HG03469 (cell line): ENCODE results near the gene FRMD1.

ENCODE experiments used
- ATAC-seq: cut with Tn5 transposase; IDR thresholded peaks from one replicate; pipeline ENCODE4 v1.9.1; 2021; ENCODE audit warnings: mild to moderate bottlenecking, moderate library complexity, moderate number of reproducible peaks; ENCODE audit not compliant: unreplicated experiment

Gene FRMD1

DNA sequence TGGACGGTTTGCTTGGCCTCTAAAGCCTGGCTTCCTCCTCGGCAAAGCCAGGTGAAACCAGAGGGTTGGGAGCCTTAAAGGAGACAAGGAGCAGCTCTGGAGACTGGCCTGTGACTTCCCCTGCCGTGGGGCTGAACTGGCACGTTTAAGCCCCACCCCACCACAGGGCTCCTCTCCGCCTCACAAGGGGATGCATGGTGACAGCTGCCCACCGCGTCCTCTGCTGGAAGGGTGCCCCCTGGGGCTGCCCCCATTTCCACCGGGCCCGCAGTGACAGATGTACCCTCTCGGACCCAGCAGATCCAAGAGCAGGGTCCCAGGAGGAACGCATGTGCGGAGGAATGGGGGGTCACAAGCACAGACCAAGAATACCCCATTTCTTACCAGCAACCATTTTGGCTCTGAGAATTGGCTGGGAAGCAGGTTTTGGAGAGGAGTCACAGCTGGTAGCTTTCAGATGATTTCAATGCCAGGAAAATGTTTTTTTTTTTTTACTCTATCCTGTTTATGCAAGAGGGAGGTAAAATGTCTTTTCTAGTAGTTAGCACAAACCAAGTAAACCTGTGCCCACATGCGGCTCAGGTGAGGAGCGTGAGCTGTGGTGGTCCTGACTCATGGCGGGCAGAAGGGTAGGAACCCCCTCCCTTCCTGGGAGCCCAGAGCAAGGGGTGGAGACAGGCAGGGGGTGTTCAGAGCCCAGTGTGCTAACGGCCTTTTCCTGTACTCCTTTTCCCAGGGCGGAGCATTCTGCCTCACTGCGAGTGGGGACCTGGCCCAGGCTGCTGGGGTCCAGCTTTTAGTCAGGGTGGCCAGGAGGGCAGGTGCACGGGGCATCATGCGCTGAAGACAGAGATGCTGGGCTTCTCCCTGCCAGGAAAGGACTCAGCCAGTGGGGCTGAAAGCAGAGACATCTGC, 33.0 kb downstream of the FRMD1 start:
- ATAC-seq: no peak

DNA sequence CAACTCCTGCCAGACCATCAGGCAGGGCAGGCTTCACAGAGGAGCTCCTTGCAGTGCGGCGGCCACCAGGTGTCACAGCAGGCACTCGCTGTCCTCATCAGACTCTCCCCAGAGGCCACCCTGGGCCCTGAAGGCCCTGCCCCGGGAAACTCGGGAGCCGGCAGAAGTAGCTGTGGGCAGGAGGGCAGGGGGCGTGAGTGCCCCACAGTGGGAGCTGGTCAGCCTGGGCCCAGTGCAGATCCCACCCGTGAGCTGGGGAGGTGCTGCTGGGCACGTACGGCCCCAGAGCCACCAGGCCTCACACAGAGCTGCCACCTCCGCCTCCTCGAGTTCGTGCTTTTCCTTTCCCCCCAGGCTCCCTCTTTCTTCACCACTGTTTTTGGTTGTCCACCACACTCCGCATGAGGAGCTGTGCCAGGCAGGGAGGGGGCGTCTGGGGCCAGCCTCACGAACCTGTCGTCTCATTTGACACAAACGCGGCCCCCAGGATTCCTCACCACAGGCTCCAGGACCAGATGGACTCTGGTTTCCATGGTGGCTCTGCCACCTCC, 33.8 kb downstream of the FRMD1 start:
- ATAC-seq: no peak

DNA sequence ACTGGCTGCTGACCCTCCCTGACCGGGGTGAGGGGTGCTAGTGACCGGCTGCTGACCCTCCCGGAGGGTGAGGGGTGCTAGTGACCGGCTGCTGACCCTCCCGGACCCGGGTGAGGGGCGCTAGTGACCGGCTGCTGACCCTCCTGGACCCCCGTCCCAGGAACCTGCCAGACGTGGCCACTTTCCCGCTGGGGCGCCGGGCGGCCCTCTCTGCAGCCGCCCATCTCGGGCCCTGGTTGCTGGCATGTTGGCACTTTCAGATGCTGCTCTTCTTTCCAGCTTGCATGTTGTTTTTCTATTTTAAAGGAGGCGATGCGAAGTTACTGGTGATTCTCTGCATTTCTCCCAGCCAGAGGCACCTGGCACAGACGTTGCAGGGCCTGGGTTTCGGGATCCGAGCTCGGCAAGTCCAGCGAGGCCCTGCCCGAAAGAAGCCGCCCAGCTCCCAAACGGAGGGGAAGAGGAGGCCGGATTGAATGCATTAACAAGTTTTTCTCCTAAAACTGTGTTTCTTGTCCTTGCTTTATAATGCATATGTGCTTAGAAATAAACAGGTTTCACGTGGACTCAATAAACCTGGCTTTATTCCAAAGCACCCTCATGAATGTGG, 34.4 kb downstream of the FRMD1 start:
- ATAC-seq: no peak

DNA sequence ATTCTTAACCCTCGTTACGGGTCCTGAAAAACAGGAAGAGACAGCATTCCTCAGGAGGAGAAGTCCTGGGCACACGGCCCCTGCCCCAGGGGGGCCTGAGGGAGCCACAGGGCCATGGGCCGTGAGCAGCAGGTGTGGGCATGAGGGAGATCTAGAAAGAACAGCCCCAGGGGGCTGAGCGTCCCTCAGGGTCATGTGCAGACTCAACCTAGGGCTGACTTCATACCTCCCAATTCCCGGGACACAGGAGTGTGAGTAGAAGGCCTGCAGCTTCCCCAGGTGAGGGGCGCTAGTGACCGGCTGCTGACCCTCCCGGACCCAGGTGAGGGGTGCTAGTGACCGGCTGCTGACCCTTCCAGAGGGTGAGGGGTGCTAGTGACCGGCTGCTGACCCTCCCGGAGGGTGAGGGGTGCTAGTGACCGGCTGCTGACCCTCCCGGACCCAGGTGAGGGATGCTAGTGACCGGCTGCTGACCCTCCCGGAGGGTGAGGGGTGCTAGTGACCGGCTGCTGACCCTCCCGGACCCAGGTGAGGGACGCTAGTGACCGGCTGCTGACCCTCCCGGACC, 35.1 kb downstream of the FRMD1 start:
- no peak for ATAC-seq

DNA sequence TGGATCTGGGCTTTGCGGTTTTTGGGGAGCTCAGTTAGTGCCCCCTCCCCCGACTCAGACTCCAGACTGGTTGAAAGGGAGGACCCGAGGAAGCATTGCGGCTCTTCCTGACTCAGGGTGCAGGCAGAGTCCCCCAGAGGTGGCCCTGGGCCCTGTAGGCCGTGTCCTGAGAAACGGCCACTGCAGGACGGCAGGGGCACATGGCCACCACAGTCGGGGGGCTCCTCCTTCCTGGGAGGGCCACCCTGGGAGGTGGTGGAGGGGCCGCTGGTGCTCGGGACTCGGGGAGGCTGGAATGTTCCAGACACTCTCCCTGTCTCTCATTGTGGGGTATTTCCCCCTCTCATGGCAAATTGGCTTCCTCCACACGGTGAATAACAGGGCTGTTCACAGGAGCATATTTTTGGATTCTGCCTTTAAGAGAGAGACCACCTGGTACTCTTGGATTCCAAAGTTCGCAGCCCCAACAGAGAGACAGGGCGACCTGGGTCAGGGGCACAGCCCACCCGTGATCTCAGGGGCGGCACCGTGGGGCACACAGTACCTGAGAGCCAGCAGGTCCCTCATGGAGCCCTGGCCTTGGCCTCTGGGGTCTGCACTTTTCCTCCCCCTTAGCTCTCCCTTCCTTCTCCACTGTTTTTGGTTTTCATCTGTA, 35.7 kb downstream of the FRMD1 start:
- no peak for ATAC-seq

DNA sequence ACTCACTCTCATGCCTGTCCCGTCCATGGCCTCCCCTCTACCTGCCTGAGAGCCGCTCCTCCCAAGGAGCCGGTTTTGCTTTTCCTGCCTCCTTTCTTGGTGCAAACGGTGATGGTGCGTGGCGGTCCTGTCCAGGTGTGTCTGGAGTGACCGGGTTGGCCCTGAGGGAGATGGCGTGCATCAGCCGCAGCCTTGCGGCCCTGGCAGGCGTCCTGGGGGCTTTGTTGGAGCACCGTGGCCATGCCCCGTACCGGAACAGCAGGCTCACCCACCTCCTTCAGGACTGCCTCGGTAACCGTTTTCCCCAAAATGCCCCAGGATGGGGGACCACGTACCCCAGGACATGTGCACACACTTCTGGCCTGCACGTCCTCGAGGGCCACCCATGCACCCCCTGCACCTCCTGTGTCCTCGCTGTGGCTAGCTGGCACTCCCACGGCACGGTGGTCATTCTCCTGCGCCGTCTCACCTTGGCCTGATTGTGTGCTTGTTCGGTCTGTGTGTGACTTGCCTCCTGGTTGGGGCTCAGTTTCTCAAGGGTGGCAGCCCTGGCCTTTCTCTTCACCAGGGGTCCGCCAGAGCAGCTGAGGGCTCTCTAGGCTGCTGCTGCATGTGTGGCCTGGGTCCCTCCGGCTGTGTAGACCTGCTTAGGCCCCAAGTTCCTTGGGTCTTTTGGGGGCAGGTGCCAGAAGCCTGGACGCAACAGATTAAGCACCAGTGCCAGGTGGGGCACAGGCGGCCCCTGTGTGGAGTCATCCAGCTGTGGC, 36.4 kb downstream of the FRMD1 start:
- ATAC-seq: no peak

DNA sequence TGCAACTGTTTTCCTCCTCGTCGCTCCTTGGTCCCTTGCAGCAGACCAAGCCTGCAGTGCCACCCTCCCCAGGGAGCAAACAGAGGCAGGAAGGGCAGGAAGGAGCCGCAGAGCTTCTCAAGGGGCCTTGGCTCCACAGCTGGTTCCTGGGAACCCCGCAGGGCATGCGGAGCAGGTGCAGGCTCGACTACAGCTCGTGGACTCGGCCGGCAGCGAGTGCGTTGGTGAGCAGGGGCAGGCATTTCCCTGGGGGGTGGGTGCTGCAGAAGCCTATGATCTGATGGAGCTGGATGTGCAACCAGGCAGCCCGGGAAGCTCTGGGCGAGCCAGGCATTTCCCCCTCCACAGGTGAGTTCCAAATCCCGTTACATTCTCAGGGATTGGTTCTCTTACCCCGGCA, 37.1 kb downstream of the FRMD1 start:
- ATAC-seq: no peak

DNA sequence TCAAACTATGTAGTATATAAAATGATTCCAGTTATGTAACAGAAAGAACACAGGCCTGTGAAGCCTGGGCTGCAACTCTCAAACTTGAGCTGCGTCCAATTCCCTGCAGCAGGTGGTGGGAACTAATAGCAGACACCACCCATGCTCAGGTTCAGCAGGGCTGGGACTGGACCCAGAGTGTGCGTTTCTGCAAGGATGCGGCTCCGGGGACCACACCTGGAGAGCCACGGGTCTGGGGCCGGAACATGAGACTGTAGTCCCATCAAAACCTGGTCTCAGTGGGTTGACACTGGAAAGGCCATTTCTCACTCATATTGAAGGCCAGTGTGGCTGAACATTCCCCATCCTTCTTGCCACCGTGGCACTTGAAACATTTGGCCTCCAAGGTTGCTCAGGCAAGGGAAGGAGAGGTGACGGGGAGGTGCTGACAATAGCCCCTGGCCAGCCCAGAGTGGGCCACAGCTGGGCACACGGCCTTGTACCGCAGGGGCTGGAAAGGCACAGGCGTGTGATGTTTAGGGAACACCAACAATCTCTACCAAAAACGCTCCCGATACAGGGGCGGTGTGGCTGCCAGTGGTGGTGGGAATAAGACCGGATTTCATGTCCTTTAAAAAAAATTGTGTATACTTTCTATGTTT, 38.0 kb downstream of the FRMD1 start:
- ATAC-seq: no peak

DNA sequence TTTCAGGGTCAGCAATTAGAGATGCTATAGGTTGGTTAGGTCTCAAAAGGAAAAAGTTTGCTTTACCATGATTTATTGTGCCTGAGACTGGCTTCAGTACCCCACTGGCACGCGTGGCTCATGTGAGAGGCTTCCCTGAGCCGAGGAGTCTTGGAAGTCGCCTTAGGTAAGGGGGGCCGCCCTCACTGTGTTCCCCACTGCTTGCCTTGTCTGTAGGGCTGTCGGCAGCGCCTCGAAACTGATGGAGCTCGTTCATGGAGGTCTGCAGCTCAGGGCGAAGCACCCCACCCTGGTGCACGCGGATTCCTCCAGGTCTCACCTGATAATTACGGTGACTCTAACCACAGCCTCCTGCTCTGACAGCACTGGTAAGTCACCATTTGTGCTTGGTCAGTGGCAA, 39.2 kb downstream of the FRMD1 start:
- no peak for ATAC-seq

DNA sequence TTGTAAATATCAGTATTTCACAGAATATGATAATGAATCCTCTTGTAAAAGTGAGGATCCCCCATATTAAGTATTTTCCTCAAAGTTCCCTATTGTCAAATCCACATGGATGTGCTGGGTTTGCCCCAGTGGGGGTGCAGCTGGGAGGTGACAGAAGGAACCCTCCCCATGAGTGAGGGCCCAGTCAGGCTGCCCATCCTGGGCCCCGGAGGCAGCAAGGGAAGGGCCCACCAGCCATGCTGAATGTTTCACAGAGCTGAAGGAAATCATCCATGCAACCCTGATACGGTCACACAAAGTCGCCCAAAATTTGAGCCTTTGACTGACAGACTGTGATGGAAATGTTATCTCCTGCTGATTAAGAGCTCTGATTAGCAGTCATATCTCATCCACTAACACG, 39.7 kb downstream of the FRMD1 start:
- ATAC-seq: no peak

DNA sequence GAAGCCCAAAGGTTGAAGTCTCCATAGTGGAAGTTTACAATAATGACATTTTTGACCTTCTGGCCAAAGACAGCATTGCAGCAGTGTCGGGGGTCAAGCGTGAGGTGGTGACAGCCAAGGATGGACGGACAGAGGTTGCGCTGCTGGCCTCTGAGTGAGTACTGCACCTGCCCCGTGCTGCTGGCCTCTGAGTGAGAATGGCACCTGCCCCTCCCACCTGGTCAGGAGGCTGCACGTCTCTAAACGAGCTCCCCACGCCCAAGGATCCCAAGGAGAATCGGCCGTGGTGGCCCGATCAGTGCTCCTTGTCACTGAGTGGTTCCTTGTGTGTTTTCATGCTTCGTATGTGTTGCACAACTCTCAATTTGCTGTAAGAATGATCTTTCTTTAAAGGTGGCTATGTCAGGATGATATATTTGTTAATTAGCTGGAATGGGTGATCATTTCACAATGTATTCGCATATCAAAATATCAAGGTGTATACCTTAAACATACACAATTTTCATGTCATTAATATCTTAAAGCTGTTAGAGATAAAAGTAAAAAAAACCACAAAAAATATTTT, 40.4 kb downstream of the FRMD1 start:
- ATAC-seq: no peak

DNA sequence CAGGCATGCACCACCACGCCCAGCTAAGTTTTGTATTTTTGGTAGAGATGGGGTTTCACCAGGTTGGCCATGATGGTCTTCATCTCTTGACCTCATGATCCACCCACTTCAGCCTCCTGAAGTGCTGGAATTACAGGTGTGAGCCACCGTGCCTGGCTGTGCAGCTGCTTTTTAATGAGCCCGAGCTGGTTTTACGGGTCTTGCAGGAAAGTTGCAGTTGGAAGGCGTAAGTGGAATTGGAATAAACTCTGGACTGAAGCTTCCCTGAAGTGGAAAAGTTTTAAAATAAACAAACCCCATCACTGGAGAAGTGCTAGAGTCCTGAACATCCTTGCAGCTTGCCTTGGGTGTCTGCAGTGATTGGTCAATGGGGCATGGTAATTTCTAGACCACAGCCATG, 41.2 kb downstream of the FRMD1 start:
- no peak for ATAC-seq

DNA sequence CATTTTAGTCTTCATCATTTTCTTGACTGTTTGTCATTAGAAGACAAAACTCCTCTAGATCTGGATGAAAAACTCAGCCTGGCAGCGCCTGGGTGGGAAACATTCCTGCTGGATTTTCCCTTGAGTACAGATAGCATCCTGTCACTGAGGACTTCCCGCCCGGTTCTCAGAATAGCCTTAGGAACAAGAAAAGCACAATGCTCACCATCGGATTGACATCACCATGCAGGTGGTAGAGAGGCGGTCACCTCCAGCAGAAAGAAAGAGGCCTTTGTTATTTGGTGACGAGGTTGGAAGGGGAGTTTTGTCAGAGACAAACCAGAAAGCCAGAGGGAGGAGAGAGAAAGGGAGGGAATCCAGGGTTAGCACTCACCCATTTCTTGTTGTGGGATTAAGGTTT, 41.8 kb downstream of the FRMD1 start:
- ATAC-seq: no peak

DNA sequence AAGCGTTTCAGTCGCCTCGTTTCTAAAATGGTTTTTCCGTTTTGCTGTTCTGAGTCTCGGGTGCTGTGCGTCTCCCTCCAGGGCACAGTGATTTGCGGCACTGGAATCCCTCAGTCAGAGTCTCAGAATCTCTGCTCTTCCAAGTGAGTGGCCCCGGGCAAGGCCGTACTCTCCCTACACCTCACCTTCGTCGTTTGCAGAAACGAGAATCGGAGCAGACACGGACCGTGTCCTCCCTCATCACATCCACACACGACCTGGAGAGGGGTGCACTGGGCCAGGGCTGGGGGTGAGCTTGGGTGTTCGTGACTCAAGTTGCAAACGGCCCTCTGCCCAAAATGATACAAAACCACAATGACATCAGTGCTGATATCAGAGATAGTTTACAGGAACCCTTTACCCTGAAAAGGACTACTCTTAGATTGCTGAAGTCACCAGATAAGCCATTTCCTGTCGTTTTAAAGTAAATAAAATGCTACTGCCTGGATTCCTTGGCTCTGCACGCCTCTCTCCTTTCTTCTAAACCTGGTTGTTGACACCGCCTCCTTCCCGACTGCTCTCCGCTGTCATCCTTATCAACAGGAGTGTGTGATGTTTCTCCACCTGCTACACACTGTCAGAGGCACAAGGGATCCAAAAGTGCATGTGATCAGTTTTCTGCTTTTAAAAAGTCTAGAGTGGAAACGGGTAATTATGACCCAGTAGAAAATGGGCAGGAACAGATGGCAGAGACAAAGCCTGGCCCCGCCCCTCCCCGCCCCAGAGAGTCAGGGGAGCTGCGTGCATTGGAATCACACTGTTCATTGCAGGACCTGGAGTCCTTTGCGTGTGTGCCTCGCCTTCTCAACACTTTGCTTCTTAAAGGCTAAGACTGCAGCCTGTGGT, 43.1 kb downstream of the FRMD1 start:
- ATAC-seq: no peak

DNA sequence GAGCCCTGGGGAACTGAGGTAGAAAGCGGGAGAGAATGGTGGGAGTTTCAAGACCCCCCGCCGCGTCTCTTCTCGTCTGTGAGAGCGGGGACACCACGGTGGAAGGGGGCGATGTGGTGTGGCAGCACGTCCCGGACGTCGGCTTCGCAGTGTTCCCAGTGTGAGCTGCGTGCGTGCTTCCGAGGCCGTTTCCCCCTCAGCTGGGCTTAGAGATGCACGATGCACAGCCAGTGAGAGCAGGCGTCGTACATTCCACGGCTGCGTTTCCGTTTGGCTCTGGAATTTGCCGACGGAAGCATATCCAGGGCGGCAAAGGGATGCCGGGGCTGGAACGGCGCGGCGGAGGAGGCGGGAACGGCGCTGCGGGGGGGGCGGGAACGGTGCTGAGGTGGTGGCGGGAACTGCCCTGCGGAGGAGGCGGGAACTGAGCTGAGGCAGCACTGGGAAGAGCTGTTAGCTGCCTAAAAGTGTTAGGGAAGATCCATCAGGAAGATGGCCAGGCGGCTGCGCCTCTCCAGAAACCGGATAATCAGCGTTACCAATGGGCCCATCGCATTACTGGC, 43.8 kb downstream of the FRMD1 start:
- no peak for ATAC-seq

DNA sequence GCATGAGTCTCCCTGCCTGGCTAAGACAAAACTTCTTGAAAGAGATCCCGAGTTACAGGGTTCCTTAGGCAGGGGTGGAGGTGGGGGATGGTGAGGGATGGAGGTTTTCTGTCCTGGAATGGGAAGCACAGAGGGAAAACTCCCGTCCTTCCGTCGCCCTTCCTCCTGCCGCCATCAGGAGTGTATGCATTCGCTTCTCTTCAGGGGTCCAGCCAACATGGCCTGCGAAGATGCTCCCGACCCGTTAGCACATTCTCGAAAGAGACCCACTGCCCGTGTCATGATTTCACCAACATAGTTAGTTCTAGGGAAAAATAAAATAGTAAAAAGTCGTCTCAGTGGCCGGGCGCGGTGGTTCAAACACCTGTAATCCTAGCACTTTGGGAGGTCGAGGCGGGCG, 44.5 kb downstream of the FRMD1 start:
- ATAC-seq: no peak

DNA sequence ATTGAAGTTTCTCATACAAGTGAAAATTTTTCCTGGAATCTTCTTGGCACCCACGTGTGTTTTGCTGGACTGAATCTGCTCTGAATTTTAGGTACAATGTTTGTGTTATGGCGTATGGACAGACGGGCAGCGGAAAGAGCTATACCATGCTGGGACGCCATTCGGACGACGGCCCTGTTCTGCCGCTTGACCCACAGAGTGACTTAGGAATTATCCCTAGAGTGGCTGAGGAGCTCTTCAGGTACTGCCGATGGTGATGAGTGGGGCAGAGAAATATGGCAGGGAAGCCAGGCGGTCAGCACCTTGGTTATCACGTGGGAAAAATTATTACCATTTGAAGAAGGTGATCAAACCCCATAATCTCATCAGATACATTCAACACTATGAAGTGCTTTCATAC, 45.2 kb downstream of the FRMD1 start:
- ATAC-seq: no peak

DNA sequence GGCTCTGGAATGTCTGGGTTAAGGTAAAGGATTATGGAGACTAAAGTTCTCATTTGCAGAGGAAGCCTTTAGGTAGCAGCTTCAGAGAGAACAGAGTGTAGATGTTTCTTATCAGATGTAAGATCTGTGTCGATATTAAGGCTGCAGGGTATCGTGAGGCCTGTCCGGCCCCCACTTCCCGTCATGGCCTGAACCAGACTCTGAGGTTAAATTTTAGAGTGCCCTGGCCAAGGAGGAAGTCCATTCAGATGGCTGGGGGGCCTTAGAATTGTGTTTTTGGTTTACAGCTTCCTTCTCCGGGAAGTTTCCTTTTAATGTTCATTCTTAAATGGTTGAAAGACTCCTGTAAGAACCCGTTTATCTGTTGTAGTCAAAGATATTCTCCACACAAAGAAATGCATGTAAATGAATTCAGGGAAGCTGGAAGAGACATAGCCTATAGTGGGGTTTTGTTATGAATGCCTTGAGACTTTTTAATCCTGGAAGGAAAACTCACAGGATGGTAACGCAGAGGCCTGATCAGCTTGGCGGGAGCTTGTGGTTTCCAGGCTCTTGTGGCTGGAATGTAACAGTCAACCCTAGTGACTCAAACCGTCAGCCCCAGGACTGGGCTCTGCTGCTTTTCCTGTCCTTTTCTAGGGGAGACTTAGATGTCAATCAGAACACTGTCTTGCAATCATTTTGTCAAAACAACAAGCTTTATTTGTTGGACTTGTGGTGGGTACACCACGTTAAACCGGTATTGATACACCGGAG, 46.8 kb downstream of the FRMD1 start:
- no peak for ATAC-seq
